Type B pancreatic cell (in vitro differentiated cells): ENCODE data around the gene COA1. TPM values are rescaled to one million over a fixed set of nuclear protein-coding genes. Genes with fewer than 3 reads are reported as not detected.
"Not testable (repeated sequence)": the region's sequence is repeated elsewhere in the genome, so short reads cannot be mapped to it uniquely, and the experiment has no call there.

Experiments used
- DNase-seq: peaks from one replicate; pipeline ENCODE4 v3.0.0; 2021; ENCODE audit warnings: mixed read lengths; ENCODE audit not compliant: unreplicated experiment; ENCODE audit errors: extremely low spot score
- H3K27ac Mint-ChIP-seq: 2 replicates; pipeline ENCODE4 v1.8.0; 2021; ENCODE audit warnings: mild to moderate bottlenecking, mixed read lengths
- H3K27me3 Mint-ChIP-seq: 2 replicates; pipeline ENCODE4 v1.8.0; 2021; ENCODE audit warnings: mixed read lengths
- H3K36me3 Mint-ChIP-seq: 2 replicates; pipeline ENCODE4 v1.8.0; 2021; ENCODE audit warnings: mixed read lengths
- H3K4me1 Mint-ChIP-seq: one replicate; pipeline ENCODE4 v1.8.0; 2021; ENCODE audit warnings: mixed read lengths; ENCODE audit not compliant: unreplicated experiment
- H3K4me3 Mint-ChIP-seq: 2 replicates; pipeline ENCODE4 v1.8.0; 2021; ENCODE audit warnings: mild to moderate bottlenecking, mixed read lengths
- H3K9me3 Mint-ChIP-seq: 2 replicates; pipeline ENCODE4 v1.8.0; 2021; ENCODE audit warnings: mixed read lengths
- total RNA-seq: library from RNA; stranded (reverse); gene quantifications from 2 replicates; pipeline ENCODE4 v1.2.1, GENCODE V29; 2021; ENCODE audit warnings: low replicate concordance
- TF ChIP-seq, protein P1 (sequence below): fragments of 200-600 bp; sonication (generic); conservative IDR thresholded peaks from 2 replicates; pipeline ENCODE4 v1.5.0; 2021; ENCODE audit warnings: antibody characterized with exemption, mild to moderate bottlenecking

The COA1 gene
- total RNA-seq, 1 donor from 2014 or later: 75.3 TPM

- DNase-seq: no peak
- no peaks in the 10 kb centered on the region for H3K27me3 Mint-ChIP-seq
- no peaks in the 10 kb centered on the region for H3K9me3 Mint-ChIP-seq
- H3K4me1 Mint-ChIP-seq: no peaks in the 10 kb centered on the region
- TF ChIP-seq, protein P1, sequence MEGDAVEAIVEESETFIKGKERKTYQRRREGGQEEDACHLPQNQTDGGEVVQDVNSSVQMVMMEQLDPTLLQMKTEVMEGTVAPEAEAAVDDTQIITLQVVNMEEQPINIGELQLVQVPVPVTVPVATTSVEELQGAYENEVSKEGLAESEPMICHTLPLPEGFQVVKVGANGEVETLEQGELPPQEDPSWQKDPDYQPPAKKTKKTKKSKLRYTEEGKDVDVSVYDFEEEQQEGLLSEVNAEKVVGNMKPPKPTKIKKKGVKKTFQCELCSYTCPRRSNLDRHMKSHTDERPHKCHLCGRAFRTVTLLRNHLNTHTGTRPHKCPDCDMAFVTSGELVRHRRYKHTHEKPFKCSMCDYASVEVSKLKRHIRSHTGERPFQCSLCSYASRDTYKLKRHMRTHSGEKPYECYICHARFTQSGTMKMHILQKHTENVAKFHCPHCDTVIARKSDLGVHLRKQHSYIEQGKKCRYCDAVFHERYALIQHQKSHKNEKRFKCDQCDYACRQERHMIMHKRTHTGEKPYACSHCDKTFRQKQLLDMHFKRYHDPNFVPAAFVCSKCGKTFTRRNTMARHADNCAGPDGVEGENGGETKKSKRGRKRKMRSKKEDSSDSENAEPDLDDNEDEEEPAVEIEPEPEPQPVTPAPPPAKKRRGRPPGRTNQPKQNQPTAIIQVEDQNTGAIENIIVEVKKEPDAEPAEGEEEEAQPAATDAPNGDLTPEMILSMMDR: no peak
- no peak overlapping the region for H3K27ac Mint-ChIP-seq
- no peak overlapping the region for H3K4me3 Mint-ChIP-seq
- peaks cover 61% of the 10 kb centered on the region for H3K36me3 Mint-ChIP-seq
Measured at GRCh38 chr7:43631559-43631958, 97.8 kb downstream of the COA1 start.

DNA sequence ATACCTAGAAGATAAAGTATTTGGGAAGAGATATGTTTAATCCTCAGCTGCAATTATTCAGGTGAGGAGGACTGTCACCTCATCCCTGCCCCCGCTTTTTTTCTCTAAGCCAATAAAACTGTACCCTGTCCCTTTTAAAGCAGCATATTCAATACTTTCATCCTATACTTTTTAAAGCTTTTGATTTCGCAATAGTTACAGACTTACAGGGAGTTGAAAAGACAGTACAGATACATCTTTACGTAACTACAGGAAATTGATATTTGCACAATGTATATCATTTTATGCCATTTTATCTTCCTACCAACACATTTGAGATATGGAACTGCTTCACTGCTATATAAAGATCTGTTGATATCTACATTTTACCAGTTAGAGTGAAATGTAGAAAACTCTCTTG lies 98.8 kb downstream of the COA1 start:
- H3K36me3 Mint-ChIP-seq: peaks cover 55% of the 10 kb centered on the region
- no peaks in the 10 kb centered on the region for H3K4me1 Mint-ChIP-seq
- no peak overlapping the region for H3K4me3 Mint-ChIP-seq
- DNase-seq: no peak
- H3K9me3 Mint-ChIP-seq: no peaks in the 10 kb centered on the region
- H3K27me3 Mint-ChIP-seq: no peaks in the 10 kb centered on the region
- TF ChIP-seq, protein P1: no peak
- H3K27ac Mint-ChIP-seq: no peak overlapping the region

DNA sequence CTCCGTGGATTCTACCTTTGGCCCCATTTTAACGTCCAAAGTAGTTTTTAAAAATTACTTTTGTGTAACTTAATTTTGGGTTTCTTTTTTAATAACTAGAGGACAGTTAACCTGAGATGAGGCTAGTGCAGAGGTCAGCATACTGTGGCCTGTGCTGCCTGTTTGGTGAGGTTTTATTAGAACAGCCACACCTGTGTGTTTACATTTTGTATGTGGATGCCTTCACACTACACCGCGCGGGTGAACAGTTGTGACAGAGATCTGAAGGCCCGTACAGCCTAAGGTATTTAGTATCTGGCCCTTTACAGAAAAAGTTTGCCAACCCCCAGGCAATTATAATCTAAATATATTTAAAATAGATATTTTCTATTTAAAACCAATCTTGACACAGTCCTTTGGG lies 99.5 kb downstream of the COA1 start:
- TF ChIP-seq, protein P1: no peak

DNA sequence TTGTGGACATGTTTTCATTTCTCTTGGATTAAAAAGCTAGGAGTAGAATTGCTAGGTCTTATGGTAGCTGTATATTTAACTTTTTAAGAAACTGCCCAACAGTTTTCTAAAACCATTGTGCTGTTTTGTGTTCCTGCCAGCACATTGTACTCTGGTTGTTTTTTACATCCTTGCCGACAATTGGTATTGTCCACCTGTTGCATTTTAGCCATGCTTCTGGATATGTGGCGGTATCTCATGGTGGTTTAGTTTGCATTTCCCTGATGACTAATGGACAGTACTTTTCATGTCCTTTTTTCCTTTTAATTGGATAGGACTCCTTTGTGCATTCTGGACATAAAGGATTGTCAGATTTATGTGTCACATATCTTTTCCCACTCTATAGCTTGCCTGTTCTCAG lies 100.9 kb downstream of the COA1 start:
- Mint-ChIP-seq H3K4me1 (no peaks in the 10 kb centered on the region), H3K27me3 (no peaks in the 10 kb centered on the region), H3K27ac (no peak overlapping the region), H3K4me3 (no peak overlapping the region), H3K9me3 (no peaks in the 10 kb centered on the region), H3K36me3 (peaks cover 52% of the 10 kb centered on the region)
- TF ChIP-seq, protein P1: no peak
- DNase-seq: no peak

More for the DNA sequence above, 99.5 kb downstream of the COA1 start:
- Mint-ChIP-seq H3K36me3 (peaks cover 53% of the 10 kb centered on the region), H3K27ac (no peak overlapping the region), H3K9me3 (no peaks in the 10 kb centered on the region), H3K4me1 (no peaks in the 10 kb centered on the region), H3K27me3 (no peaks in the 10 kb centered on the region), H3K4me3 (no peak overlapping the region)
- DNase-seq: no peak

- not testable (repeated sequence) for H3K27ac Mint-ChIP-seq, H3K9me3 Mint-ChIP-seq, H3K4me1 Mint-ChIP-seq, H3K4me3 Mint-ChIP-seq, DNase-seq, H3K27me3 Mint-ChIP-seq
- H3K36me3 Mint-ChIP-seq: peaks cover 48% of the 10 kb centered on the region
Measured at GRCh38 chr7:43627798-43628197, 101.5 kb downstream of the COA1 start.

GRCh38 chr7:43626695-43627094 lies 102.6 kb downstream of the COA1 start:
- TF ChIP-seq, protein P1: no peak
- DNase-seq: no peak
- Mint-ChIP-seq H3K27ac (no peak overlapping the region), H3K4me3 (no peak overlapping the region), H3K9me3 (no peaks in the 10 kb centered on the region), H3K27me3 (no peaks in the 10 kb centered on the region), H3K36me3 (peaks cover 44% of the 10 kb centered on the region), H3K4me1 (no peaks in the 10 kb centered on the region)
